GM21381 (cell line): Measurements from ENCODE around the gene IQSEC1.
A peak's percentile ranks its signal among the peaks of the same experiment; 100 is the strongest.

Experiments used
- ATAC-seq: cut with Tn5 transposase; IDR thresholded peaks from one replicate; pipeline ENCODE4 v1.9.1; 2021; ENCODE audit warnings: mild to moderate bottlenecking, moderate library complexity; ENCODE audit not compliant: unreplicated experiment

The IQSEC1 gene

GRCh38 chr3:12990781-12991480 lies 82.3 kb downstream of the IQSEC1 start:
- no peak for ATAC-seq

GRCh38 chr3:12990306-12990705 lies 82.9 kb downstream of the IQSEC1 start:
- ATAC-seq, result no peak

- ATAC-seq, result no peak
These were observed 84.3 kb downstream of the IQSEC1 start for GRCh38 chr3:12988728-12989454.

GRCh38 chr3:12987602-12988001 lies 85.6 kb downstream of the IQSEC1 start:
- no peak for ATAC-seq

GRCh38 chr3:12986986-12987385 lies 86.2 kb downstream of the IQSEC1 start:
- ATAC-seq, result no peak

GRCh38 chr3:12986521-12986920 lies 86.7 kb downstream of the IQSEC1 start:
- ATAC-seq, result no peak

GRCh38 chr3:12986031-12986430 lies 87.2 kb downstream of the IQSEC1 start:
- no peak for ATAC-seq

- no peak for ATAC-seq
These were observed 88.1 kb downstream of the IQSEC1 start for GRCh38 chr3:12985148-12985547.

GRCh38 chr3:12984023-12984823 lies 89.0 kb downstream of the IQSEC1 start:
- peak; percentile 39 for ATAC-seq

GRCh38 chr3:12983319-12983718 lies 89.9 kb downstream of the IQSEC1 start:
- ATAC-seq, result peak; percentile 9

GRCh38 chr3:12982619-12983101 lies 90.6 kb downstream of the IQSEC1 start:
- ATAC-seq, result peak; percentile 51

GRCh38 chr3:12981306-12982275 lies 91.6 kb downstream of the IQSEC1 start:
- no peak for ATAC-seq

- ATAC-seq, result no peak
These were observed 92.5 kb downstream of the IQSEC1 start for GRCh38 chr3:12980596-12981290.

- ATAC-seq, result no peak
These were observed 93.2 kb downstream of the IQSEC1 start for GRCh38 chr3:12979947-12980487.

GRCh38 chr3:12979151-12979946 lies 93.9 kb downstream of the IQSEC1 start:
- no peak for ATAC-seq

GRCh38 chr3:12978682-12979081 lies 94.5 kb downstream of the IQSEC1 start:
- ATAC-seq, result no peak

GRCh38 chr3:12977117-12977808 lies 96.0 kb downstream of the IQSEC1 start:
- no peak for ATAC-seq
